ENCODE data around the gene C2CD4A. TPM values are rescaled to one million over a fixed set of nuclear protein-coding genes. Genes with fewer than 3 reads are reported as not detected.

Gene C2CD4A
- total RNA-seq, 1 donor from 2014 or later, result not detected

DNA sequence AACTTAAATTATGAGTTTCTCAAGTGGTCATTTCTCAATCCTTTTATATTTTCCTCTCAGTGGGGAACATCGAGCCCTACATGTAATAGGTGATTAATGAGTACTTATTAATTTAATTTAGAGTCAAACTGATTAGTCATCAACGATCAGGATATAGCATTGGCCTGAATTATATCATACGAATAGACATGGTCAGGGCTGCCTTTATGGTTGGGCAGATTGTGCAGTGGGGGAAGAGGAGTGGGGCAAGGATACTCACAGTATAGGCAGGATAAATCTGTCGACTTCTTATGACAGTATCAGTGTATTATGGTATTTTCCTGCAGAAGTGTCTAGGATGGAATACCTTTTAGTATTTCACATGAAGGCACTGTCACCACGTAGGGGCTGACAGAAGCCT lies 27.0 kb downstream of the C2CD4A start:
- intact Hi-C loops (cut with micrococcal nuclease), result no loop called here

DNA sequence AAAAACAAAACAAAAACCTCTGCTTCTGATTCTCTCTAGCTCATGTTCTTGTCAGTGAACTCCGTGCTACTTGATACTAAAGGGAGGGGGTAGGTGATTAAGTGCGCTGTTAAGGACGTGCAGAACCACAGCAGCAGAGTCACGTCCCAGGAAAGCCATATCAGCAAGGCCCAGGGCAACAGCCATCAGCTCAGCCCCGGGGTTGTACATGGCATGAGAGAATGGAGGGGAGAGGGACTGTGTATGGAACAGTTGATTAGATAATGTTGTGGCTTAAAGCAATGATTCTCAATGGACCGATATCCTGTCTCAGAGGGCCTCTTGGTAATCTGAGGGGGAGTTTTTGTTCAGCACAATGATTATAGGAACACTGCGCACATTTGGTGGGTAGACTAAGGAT lies 27.6 kb downstream of the C2CD4A start:
- intact Hi-C loops (cut with micrococcal nuclease), result no loop called here

DNA sequence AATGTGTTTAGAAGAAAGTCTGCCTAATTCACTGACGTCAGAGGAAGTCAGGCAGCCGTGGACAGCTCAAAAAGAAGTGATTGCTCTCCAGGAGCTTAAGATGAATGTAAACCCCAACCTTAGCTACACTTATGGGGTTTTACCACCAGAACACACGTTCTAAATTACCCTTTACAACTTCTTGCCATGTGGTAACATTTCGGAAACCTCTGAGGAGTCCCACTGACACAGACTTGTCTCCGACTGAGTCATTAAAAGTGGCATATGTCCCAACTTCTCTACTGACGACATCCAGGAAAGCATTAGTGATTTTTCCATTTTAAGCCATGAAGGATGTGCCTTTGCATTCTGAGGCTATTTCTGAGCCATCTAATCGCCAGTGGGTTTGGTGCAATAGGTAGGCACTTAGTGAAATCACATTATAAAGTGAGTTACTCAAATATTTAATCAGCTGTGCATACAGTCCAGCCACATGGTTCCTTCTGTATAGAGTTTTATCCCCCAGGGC lies 32.4 kb downstream of the C2CD4A start:
- intact Hi-C loops (cut with micrococcal nuclease), result no loop called here

DNA sequence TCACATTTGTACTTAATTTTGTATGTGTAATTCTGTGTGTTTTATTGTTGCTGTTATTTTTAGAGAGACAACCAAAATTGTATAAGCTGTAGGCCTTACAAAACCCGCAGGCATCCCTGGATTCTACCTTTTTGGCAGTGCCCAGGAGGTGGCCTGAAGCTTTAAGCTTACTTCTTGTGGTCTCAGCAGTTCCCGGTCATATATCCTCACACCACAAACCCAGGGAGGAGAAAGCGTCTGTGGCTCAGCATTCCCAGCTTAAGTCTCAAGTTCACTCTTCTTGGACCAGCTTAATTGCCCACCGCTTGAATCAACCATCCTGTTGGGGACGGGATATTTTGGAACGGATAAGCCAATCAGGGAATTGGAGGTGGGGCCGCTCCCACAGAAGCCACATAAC lies 36.7 kb downstream of the C2CD4A start:
- intact Hi-C loops (cut with micrococcal nuclease), result no loop called here

DNA sequence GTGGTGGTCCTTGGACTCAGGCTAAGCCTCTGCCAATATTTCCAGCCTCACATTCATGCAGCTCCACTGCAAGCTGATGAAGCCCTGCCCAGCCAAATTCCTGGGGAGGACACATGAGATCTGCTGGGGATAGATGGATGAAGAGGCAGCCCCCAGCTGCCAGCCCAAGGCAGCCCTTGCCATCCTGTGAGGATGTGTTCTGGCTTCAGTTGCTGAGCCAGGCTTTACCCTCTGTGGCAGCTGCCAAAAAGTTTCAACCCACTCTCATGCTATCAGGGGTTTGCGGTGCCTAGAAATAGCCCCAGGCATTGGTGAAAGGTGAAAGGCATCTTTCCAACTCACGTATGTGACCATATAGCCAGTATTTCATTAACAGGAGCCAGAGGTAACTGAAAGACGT lies 37.6 kb downstream of the C2CD4A start:
- intact Hi-C loops (cut with micrococcal nuclease), result no loop called here

DNA sequence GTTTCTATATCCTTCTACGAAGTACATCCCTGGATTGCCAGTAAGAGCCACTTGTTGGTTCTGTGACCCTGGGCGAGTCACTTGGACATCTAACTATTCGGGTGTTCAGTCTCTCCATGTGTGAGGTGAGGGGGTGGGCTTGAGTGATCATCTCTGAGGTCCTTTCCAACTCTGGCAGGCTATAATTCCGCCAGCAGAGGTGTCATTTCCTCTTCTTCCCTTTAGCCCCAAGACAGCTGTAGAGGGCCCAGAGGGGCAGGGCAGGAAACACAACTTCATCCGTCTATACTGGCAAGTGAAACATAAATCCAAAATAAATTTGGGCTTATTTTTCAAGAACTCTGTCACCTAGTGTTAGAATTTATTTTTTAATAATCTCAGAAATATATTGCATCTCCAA lies 38.1 kb downstream of the C2CD4A start:
- intact Hi-C loops (cut with micrococcal nuclease), result no loop called here

DNA sequence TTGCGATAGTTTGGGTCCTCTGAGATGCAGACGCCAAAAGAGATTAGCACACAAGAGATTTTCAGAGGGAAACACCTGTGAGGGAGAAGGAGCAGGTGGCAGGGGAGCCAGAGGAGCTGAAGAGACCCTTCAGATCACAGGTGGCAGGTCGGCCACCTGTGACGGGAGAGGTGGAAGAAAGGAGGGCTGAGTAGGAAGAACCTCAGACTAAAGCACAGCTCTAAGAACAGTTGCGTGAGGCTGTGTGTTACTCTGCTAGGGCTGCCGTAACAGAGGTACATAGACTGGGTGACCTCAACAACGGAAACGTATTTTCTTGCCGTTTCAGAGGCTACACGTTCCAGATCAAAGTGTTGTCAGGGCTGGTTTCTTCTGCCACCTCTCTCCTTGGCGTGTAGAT lies 38.5 kb downstream of the C2CD4A start:
- intact Hi-C loops (cut with micrococcal nuclease), result no loop called here

DNA sequence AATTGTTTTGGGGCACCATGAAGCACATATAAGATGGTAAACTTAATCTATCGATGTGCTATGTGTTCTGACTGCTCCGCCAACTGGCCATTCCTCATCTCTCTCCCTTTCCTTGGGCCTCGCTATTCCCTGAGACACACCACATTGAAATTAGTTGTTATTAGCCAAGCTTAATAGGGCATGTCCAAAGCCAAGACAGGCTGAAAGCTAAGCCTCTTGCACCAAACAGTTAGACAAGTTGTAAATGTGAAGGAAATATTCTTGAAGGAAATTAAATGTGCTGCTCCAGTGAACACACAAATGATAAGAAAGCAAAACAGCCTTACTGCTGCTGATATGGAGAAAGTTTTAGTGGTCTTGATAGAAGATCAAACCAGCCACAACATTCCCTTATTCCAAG lies 39.3 kb downstream of the C2CD4A start:
- intact Hi-C loops (cut with micrococcal nuclease), result no loop called here

DNA sequence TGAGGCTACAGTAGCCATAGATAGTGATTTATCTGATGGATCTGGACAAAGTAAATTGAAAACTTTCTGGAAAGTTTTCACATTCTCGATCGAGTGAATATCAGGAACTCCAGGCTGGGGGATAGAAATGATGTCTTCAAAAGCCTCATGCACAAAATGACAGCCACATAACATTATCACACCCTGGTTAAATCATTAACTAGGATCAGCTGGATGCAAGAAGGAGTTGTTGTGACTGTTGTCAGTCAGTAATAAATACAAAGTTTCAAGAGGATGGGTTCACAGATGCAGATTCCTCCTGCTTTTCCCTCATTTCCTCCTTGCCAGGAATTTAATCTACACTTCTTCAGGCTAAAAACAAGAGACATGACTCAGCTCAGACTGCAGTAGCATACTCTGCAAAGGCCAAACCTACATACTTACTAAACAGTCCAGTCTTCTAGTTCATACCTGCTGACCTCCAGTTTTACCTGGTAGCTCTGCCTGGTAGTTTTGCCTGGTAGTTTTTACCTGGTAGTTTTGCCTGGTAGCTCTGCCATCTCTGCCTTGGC lies 40.9 kb downstream of the C2CD4A start:
- intact Hi-C loops (cut with micrococcal nuclease), result no loop called here

DNA sequence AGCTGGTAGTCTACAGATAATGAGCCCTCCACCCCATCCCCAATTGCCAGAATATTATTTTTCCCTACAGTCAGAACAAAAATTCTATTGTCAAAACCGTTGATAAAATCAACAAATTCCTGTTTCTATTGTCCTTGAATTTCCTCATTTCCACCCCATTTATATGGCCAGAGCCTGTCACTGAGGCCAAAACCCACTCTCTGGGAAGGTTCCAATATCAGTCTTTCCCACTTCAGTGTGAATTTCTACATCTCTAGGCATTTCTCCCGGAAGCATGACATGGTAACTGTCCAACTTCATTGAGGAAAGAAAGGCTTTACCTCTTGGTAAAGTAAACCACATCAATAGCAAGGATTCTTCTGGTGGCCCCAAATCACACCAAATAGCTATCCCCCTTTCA lies 41.6 kb downstream of the C2CD4A start:
- intact Hi-C loops (cut with micrococcal nuclease), result no loop called here

DNA sequence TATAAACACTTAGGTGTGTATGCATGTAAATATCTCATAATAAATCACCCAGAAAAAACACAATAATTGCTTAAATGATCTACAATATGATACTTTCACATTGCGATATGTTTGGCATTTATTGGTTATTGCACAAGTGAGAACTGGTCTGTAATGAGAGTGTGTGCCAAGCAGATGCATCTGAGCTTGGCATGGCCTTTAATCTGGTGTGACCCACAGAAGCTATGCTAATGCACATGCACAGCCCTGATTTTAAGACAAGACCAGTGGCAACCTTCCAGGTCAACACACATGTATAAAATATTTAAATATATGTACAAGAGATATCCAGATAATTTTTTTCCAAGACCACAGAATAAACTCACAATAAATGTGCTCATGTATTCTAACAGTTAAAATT lies 42.7 kb downstream of the C2CD4A start:
- intact Hi-C loops (cut with micrococcal nuclease), result no loop called here

DNA sequence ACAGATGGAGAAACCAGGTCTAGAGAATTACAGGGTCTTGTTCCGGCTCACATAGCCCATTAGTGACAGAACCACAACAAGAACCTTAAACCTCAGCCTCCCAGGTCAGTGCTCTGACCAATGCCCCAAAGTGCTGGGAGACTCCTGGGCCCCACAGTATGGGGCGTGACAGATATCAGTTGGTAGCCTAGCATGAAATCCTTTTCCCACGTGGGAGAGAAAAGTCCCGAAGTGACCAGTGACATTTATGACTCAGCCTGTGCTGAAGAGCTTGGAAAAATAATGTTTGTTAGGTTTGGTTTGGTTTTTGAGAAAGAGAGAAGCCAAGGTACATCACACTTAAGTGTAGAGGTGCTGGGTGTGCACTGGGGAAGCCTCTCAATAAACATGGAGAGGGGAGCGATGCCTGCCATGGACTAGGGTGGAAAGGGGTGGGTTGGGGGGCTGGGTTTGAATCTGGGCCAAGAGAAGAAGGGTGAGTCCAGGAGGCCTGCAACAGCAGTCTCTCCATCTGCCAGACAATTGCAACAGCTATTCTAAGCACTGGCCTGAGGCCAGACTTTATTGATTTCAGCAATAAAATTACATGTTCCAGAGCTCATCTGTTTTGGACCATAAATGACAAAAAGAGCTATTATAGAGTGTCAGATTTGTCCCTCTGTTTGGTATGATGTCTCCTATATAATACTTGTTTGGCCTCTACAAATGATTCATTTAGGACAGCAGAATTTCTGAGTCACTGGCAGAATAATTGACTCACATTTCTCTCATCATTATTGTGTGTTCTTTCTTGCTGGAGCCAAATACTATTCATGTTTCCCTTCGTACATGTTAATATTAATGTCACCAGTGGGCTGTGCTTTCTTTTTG lies 43.4 kb downstream of the C2CD4A start:
- intact Hi-C loops (cut with micrococcal nuclease), result no loop called here

DNA sequence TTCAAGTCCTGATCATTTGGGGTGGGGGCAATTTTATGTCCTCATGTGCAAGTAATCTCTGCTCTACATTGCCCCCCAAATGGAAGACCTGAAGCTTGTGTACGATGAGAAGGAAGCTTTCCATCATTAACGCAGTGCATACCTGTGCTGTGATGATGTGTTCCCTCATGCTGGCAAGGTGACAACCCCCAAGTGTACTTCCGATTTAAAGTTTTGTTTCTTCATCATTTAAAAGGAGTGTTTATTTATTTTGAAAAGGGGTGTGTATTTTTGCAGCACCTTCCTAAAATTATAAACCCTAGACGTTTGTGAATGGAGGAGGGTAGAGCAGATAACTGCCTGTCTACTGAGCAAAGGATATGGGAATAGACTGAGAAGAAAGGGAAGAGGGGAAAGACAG lies 45.3 kb downstream of the C2CD4A start:
- intact Hi-C loops (cut with micrococcal nuclease), result no loop called here

DNA sequence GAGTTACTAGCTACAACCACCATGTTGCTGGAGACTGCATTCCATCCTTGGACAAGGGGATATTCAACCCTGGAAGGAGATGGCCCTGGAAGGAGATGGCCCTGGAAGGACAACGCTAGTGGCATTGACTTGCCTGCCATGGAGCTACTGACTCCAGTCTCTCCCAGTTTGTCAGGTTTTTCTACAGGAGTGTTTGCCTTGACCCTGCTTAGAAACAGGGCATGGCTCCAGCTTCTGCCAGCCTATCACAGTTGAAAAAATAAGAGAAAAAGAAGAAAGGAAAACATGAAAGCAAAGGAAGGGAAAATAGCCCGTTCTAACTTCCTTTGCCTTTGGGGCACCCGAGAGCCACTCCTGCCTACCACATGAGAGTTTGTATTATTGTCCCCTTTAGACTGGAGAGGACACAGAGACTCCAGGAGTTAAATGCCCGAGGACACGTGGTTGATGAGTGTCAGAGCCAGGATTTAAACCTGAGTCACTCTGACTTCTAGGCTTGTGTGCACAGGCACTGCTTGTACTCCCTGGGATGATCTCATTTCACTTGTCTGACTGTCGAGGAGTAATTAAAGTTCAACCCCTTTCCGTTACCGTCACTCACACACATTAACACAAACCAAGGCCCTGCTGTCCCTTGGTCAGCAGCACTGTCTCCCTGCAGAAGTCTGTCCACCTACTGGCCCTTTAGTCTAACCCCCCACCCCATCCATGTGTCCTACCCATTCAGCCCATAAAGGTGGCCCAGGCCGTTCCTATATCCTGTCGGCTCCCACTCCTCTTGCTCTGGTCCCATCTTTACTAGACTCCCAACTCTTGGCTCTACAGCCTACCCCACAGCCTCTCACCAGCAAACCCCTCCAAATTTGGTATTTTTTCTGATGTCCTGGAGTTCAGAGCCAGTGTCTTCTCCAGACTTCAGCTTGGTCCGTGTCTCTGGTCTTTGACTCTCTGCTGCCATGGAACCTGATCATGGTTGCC lies 46.1 kb downstream of the C2CD4A start:
- intact Hi-C loops (cut with micrococcal nuclease), result no loop called here

DNA sequence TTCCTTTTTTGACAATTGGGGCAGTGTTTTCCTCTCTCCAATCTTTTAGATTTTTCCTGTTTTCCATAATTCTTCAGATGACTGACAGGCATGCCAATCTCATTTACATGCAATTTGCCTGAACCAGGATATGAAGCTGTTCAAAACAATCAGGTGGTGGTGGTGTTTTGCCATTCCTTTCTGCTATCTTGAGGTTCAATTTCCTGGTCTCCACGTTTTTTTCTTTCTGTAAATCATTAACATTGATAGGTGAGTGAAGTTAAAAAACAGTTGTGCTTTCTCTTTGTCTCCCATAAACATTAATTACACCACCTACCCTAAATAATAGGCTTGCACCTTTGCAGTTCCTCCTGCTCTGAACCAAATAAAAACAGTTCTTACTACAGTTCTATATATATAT lies 49.1 kb downstream of the C2CD4A start:
- intact Hi-C loops (cut with micrococcal nuclease), result no loop called here

DNA sequence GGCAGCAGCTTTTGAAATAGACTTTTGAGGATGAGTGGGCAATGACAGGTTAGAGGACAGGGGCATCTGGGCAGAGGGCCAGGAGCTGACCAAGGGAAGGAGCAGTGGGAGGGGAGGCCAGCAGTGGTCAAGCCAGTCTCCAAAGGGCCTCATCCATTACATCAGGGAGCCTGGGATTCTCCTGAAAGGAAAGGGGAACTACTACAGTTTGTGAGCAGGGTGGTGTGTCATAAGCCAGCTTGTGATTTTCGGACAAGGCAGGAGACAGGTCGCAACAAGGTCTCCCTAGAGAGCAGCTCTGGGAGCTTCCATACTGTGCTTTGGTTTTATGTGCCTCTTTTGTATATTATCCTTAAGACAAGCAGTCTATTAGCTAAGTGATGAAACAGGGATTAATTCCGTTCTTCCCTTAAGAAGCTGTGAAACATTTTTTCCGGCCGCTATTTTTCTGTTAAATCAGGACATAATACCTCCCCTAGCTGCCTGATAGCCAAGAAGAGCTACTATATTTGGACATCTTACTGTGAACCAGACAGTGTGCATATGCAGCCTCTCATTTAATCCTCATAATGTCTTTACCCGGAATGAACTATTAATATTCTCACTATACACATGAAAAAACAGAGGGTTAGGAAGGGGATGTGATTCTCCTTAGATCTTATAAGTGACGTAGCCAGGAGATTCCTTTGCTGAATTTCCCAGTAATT lies 51.9 kb downstream of the C2CD4A start:
- intact Hi-C loops (cut with micrococcal nuclease), result no loop called here

DNA sequence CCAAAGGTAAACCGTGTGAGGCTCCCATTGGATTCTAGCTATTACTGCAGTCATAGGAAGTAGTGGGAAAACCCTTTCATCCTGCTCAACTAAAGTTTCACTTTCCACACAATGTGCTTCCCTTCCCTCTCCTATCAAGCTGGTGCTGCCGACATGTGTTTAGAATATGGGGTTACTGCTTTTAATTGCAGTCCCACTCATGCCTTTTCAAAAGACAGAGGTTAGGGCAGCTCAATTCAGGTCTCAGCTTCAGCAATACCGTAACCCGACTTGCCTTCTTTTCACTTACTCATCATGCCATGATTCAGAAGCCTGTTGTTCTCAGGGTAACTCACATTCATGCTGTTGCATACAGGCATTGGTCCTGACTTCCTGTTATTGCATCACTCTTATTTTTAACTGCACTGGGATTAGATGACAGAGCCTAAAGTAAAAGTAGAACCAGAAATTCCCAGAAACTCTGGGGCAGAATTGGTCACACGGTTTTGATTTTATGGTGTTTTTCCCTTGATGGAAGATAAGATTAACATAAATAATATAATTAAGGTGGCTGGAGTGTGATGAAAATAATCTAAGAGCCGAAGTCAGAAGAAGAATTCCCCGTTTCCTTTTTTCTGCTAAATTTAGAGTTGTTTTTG lies 52.6 kb downstream of the C2CD4A start:
- intact Hi-C loops (cut with micrococcal nuclease), result no loop called here

DNA sequence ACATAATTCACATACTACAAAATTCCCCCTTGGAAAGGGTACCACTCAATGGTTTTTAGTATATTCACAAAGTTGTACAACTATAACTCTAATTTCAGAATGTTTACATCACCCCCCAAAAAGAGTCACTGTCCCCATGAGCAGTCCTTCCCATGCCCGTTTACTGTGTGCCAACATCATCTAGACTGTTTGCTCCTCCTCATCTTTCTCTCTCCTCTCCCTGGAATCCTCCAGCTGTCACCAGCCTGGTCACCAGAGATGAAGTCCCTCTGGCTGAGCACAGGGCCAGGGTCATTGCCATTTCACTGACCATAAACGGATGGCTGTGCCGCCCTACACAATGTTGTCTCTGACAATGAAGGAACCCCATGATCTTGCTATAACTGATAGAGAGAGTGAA lies 53.1 kb downstream of the C2CD4A start:
- intact Hi-C loops (cut with micrococcal nuclease), result loop anchor here (10.0 kb wide), 1 partner anchor 135 kb away; no protein-coding TSS in a partner anchor
